ENCODE measurements around the gene MYO3B. TPM values are rescaled to one million over a fixed set of nuclear protein-coding genes. Genes with fewer than 3 reads are reported as not detected.

Gene MYO3B
- total and polyA plus RNA-seq, 7 donors = 0.34 TPM; not detected in 6

DNA sequence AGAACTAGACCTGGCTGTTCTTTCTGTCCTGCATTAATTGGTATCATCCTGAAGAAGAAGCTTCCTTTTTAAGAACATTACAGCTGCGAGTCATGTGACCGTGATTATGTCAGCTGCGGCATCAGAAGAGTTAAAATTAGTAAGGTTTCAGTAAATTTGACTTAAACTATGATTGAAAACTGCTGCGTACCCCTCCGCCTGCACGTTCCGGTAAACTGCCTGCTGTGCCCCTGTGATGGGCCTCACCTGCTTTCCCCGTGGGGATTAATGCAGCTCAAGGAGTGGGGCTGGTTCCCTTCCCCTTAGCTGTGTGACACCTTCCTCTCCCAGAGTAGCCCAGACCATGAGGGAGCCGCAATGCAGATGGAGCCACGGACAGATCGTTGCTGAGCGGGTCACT lies 36.1 kb upstream of the MYO3B start:
- H3K4me1 ChIP-seq = peaks cover 0 to 4% (median 0%) of the 10 kb centered on the region in 4 donors
- 78 to 87% methylated on average over 12 of the region's 12 CpGs for WGBS, 2 donors
- TF ChIP-seq POLR2A (IDR thresholded peaks at IDR 0.05) (no peak), EP300 (IDR thresholded peaks at IDR 0.05) (no peak), POLR2AphosphoS5 (IDR thresholded peaks at IDR 0.05) (no peak)
- TF ChIP-seq, protein P1, sequence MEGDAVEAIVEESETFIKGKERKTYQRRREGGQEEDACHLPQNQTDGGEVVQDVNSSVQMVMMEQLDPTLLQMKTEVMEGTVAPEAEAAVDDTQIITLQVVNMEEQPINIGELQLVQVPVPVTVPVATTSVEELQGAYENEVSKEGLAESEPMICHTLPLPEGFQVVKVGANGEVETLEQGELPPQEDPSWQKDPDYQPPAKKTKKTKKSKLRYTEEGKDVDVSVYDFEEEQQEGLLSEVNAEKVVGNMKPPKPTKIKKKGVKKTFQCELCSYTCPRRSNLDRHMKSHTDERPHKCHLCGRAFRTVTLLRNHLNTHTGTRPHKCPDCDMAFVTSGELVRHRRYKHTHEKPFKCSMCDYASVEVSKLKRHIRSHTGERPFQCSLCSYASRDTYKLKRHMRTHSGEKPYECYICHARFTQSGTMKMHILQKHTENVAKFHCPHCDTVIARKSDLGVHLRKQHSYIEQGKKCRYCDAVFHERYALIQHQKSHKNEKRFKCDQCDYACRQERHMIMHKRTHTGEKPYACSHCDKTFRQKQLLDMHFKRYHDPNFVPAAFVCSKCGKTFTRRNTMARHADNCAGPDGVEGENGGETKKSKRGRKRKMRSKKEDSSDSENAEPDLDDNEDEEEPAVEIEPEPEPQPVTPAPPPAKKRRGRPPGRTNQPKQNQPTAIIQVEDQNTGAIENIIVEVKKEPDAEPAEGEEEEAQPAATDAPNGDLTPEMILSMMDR (IDR thresholded peaks at IDR 0.05) = no peak
- H3K27ac ChIP-seq = no peak overlapping the region
- H3K36me3 ChIP-seq = no peaks in the 10 kb centered on the region
- H3K27me3 ChIP-seq = no peaks in the 10 kb centered on the region
- H3K4me3 ChIP-seq = no peak overlapping the region
- DNase-seq = no peak
- no peaks in the 10 kb centered on the region for H3K9me3 ChIP-seq
- intact Hi-C loops (cut with DNase I) = no loop called here

DNA sequence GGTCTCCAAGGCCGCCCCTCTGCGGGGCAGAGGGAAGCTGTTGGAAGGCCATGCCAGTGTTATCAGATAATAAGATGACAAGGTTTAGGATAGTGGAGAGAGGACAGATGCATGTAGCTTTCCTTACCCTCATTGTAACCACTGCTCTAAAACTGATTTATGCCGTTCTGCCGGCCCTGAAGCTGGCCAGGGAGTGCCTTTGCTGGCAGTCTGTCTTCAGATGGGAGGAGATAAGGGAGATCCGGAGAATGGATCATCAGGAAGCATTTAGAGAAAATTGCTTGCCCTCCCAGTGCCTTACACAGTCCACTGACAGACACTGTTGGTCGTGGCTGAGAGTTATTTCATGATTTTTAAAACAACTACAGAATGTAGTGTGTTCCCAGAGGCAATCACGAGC lies 35.4 kb upstream of the MYO3B start:
- H3K27ac ChIP-seq = no peak overlapping the region
- TF ChIP-seq POLR2AphosphoS5 (IDR thresholded peaks at IDR 0.05) = no peak
- no peak for TF ChIP-seq EP300 (IDR thresholded peaks at IDR 0.05)
- TF ChIP-seq, protein P1 (IDR thresholded peaks at IDR 0.05) = no peak
- TF ChIP-seq POLR2A (IDR thresholded peaks at IDR 0.05) = no peak
- H3K27me3 ChIP-seq = no peaks in the 10 kb centered on the region
- WGBS, 2 donors = 49 to 73% methylated on average over 7 of the region's 7 CpGs
- H3K4me3 ChIP-seq = no peak overlapping the region
- H3K36me3 ChIP-seq = no peaks in the 10 kb centered on the region
- H3K9me3 ChIP-seq = no peaks in the 10 kb centered on the region
- peaks cover 0 to 4% (median 0%) of the 10 kb centered on the region in 4 donors for H3K4me1 ChIP-seq
- no peak for DNase-seq
- intact Hi-C loops (cut with DNase I) = no loop called here

DNA sequence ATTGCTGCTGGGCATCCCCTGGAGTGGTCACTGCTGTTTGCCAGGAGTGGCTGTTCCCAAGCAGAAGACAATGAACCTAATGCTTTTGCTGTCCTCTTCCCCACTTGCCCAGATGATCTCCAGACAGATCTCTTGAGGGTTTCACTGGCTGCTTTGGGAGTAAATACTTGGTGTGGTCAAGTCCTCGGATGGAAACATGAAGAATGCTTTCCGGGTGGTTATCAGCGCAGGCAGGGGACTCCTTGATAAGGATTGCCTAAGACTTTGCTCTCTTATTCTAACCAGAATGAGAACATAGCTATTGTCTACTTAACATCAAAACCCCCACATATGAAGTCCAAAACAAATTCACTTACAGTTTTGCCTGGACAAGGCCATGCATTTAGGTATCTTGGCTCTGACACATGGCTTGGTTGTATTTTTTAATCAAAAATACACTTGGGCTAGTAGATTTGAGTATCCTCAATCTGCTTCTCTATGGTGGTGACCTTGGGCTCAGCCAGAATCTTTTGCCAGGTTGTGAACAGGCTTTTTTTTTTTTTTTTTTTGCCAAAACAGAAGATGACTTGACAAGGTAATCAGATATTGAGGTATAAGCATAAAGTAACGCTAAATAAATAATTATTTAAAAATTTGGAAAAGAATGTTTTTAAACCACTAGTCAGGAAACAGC lies 34.8 kb upstream of the MYO3B start:
- WGBS, 2 donors = 82 to 89% methylated on average over 4 of the region's 4 CpGs

DNA sequence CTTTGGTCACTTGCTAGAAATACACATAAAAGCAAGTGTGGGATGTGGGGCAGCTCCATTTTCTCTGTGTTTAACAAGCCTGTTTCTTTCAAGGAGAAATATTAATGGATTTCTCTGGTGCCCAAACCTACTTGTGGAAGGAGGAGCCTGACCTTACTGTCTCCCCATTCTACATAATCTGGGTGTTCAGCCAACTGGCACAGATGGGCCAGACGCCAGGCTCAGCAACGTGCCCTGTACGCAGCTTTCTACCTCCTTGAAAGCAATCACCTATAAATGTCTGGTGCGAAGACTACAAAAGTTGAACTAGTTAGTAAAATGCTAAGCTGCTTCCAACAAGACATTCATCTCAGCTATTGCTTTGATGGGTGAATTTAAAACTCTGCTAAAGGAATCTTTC lies 33.2 kb upstream of the MYO3B start:
- no peak overlapping the region for H3K4me3 ChIP-seq
- H3K27ac ChIP-seq = no peak overlapping the region
- intact Hi-C loops (cut with DNase I) = no loop called here
- no peaks in the 10 kb centered on the region for H3K36me3 ChIP-seq
- no peaks in the 10 kb centered on the region for H3K9me3 ChIP-seq
- TF ChIP-seq, protein P1 (IDR thresholded peaks at IDR 0.05) = no peak
- TF ChIP-seq POLR2AphosphoS5 (IDR thresholded peaks at IDR 0.05) (no peak), POLR2A (IDR thresholded peaks at IDR 0.05) (no peak), EP300 (IDR thresholded peaks at IDR 0.05) (no peak)
- H3K4me1 ChIP-seq = peaks cover 0 to 4% (median 0%) of the 10 kb centered on the region in 4 donors
- 77 to 88% methylated on average over 4 of the region's 4 CpGs for WGBS, 2 donors
- no peaks in the 10 kb centered on the region for H3K27me3 ChIP-seq
- DNase-seq = no peak

More for the DNA sequence above, 34.8 kb upstream of the MYO3B start:
- Histone ChIP-seq H3K27me3 (no peaks in the 10 kb centered on the region), H3K9me3 (no peaks in the 10 kb centered on the region), H3K27ac (no peak overlapping the region), H3K36me3 (no peaks in the 10 kb centered on the region), H3K4me3 (no peak overlapping the region), H3K4me1 (peaks cover 0 to 4% (median 0%) of the 10 kb centered on the region in 4 donors)
- DNase-seq = no peak
- intact Hi-C loops (cut with DNase I) = no loop called here
- TF ChIP-seq EP300 (IDR thresholded peaks at IDR 0.05) (no peak), POLR2A (IDR thresholded peaks at IDR 0.05) (no peak), POLR2AphosphoS5 (IDR thresholded peaks at IDR 0.05) (no peak)
- TF ChIP-seq, protein P1 (IDR thresholded peaks at IDR 0.05) = no peak

DNA sequence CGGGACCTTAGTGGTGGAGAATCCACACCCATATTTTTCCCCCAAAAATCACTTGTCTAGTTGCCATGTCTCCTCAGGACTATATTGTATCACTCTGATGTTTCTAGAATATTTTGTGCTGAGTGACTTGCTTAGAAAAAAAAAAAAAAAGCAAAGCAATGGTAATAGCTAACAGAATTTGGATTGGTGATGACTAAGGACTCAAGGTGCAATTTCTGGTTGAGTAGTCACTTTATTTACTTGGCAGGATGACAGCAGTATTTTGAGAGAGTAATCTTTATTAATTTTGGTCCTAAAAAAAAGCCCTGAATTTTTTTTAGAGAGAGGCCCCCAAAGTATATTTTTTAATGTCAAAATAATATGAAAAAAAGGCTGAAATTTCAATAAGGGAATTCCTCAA lies 32.8 kb upstream of the MYO3B start:
- TF ChIP-seq POLR2A (IDR thresholded peaks at IDR 0.05) = no peak
- TF ChIP-seq POLR2AphosphoS5 (IDR thresholded peaks at IDR 0.05) = no peak
- TF ChIP-seq EP300 (IDR thresholded peaks at IDR 0.05) = no peak
- TF ChIP-seq, protein P1 (IDR thresholded peaks at IDR 0.05) = no peak
- H3K9me3 ChIP-seq = no peaks in the 10 kb centered on the region
- DNase-seq = no peak
- intact Hi-C loops (cut with DNase I) = no loop called here
- no peaks in the 10 kb centered on the region for H3K27me3 ChIP-seq
- H3K4me1 ChIP-seq = peaks cover 0 to 4% (median 0%) of the 10 kb centered on the region in 4 donors
- no peaks in the 10 kb centered on the region for H3K36me3 ChIP-seq
- 91 to 92% methylated on average over 1 of the region's 1 CpG for WGBS, 2 donors
- no peak overlapping the region for H3K27ac ChIP-seq
- no peak overlapping the region for H3K4me3 ChIP-seq

Data from sigmoid colon (tissue), 7 donors.